Measurements from ENCODE around the gene TBX15. TPM values are rescaled to one million over a fixed set of nuclear protein-coding genes. Genes with fewer than 3 reads are reported as not detected.

Gene TBX15
- total and polyA plus RNA-seq, 9 of the 15 experiments (the other 6 are each of a cell fraction or from before 2014, with no cell fraction given), result 0.03 to 3.4 (median 2.3) TPM

DNA sequence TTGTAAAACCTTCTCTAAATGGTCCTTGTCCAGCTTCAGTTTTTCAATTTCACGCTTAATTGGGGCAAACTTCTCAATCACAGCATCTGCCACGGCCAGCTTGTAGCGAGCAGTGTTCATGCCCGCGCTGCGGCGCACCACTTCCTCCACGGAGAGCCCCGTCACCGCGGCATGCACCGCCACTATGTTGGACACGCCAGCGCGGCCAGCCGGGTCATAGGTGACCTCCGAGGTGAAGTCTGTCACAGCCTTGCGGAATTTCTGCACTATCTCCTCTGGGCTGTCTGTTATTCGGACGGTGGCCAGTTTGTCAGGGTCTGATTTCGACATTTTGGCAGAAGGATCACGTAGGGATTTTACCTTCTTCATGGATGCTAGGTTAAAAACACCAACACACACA, 44.8 kb upstream of the TBX15 start (continued):
- TF ChIP-seq, protein P1, sequence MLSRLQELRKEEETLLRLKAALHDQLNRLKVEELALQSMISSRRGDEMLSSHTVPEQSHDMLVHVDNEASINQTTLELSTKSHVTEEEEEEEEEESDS (CRISPR knock-in tag; IDR thresholded peaks at IDR 0.05), result no peak
- TF ChIP-seq ZSCAN29 (IDR thresholded peaks at IDR 0.05) (no peak), CREBBP (IDR thresholded peaks at IDR 0.05; ENCODE audit: low read depth, low read length) (no peak)

DNA sequence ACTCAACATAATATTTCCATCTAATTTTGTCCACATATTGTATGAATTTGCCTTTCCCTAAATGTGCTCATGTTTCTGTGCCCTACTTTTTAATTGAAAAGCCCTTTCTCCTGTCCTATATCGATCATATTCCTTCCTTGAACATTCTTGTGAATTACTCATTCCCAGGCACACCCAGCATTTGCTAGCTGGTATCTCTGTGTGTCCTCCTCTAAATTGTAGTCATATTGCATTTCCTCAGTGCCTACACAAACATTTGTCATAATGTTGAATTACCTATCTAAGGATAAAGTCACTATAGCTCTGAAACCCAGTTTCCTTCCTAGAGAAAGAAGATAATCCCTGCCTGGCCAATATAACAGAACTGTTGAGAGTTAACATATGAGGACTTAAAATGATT, 39.6 kb upstream of the TBX15 start:
- no peak for FAIRE-seq
- 0% methylated on average over 1 of the region's 1 CpG for WGBS (ENCODE audit: insufficient coverage, low coverage, missing lambda C conversion rate)
- H3K27me3 ChIP-seq (ENCODE audit: control insufficient read depth in 2 of 2, insufficient read depth in 2 of 2, low read length in 2 of 2), result no peaks in the 10 kb centered on the region
- no peak for TF ChIP-seq ZEB2 (IDR thresholded peaks at IDR 0.05)
- TF ChIP-seq ELF4 (CRISPR knock-in tag; IDR thresholded peaks at IDR 0.05), result no peak
- TF ChIP-seq POU5F1 (IDR thresholded peaks at IDR 0.05; ENCODE audit: borderline replicate concordance, low read depth, low read length, partially characterized antibody), result no peak
- TF ChIP-seq ARID2 (IDR thresholded peaks at IDR 0.05), result no peak
- no peak for TF ChIP-seq ZBTB17 (CRISPR knock-in tag; IDR thresholded peaks at IDR 0.05)
- CTCF ChIA-PET (ENCODE audit: low intra/inter-chr PET ratio), result no interaction called here
- in situ Hi-C loops (cut with MboI), result no loop called here
- H3K36me3 ChIP-seq (ENCODE audit: control insufficient read depth, insufficient read depth, low read length), result peaks cover under 1% of the 10 kb centered on the region; the same call in 1 of the 3 replicates
- POLR2A ChIA-PET, result no interaction called here
- no TSS peak for BruUV-seq (replicated peaks)
- no peaks in the 10 kb centered on the region for H3K9me1 ChIP-seq (ENCODE audit: control insufficient read depth, insufficient read depth, low read length)
- no peak for ATAC-seq
- H3K27ac ChIP-seq (ENCODE audit: extremely low read depth, low read depth, low read length), result no peak overlapping the region
- no peaks in the 10 kb centered on the region for H4K20me1 ChIP-seq (replicated peaks; ENCODE audit: control insufficient read depth, insufficient read depth, low read length)
- intact Hi-C loops (cut with micrococcal nuclease), result no loop called here
- no peak overlapping the region for H3K4me3 ChIP-seq
- H3K79me2 ChIP-seq (ENCODE audit: control insufficient read depth, insufficient read depth, low read length), result no peaks in the 10 kb centered on the region
- no peak overlapping the region for H3K4me2 ChIP-seq (ENCODE audit: insufficient read depth, low read length)
- DNase-seq (ENCODE audit: extremely low read depth in 1 of 4, low spot score in 3 of 4), result no peak
- H3K4me1 ChIP-seq (replicated peaks in 1 of 2; ENCODE audit: control insufficient read depth in 2 of 2, insufficient read depth in 2 of 2, low read length in 2 of 2), result no peaks in the 10 kb centered on the region
- H3K9ac ChIP-seq (ENCODE audit: insufficient read depth in 1 of 2, low read depth in 2 of 2, low read length in 2 of 2), result no peak overlapping the region
- no peak overlapping the region for H2AFZ ChIP-seq (ENCODE audit: low read depth, low read length)
- H3K9me3 ChIP-seq (replicated peaks; ENCODE audit: control insufficient read depth, insufficient read depth, low read depth, low read length), result no peaks in the 10 kb centered on the region
